Tibial nerve (tissue), 4 donors: ENCODE data around the gene RASL10B. TPM values are rescaled to one million over a fixed set of nuclear protein-coding genes. Genes with fewer than 3 reads are reported as not detected.

ENCODE experiments used
- DNase-seq, 2 donors: peaks; one replicate each; pipeline ENCODE4 v3.0.0-alpha.2; 2019; ENCODE audit warnings: low spot score in 2 of 2
- H3K27ac ChIP-seq, 4 donors: fragments of 200-600 bp; sonication (generic) in 3 of 4; one replicate each; pipeline ENCODE4 v1.5.1; 2017 to 2019; ENCODE audit warnings: mild to moderate bottlenecking in 1 of 4
- H3K27me3 ChIP-seq, 2 donors: fragments of 200-600 bp; sonication (generic) in 1 of 2; one replicate each; pipeline versions ENCODE4 v1.5.1 to v1.6.0; 2017 to 2019
- H3K36me3 ChIP-seq, 3 donors: fragments of 200-600 bp; sonication (generic); one replicate each; pipeline ENCODE4 v1.5.1; 2018 to 2019
- H3K4me1 ChIP-seq, 4 donors: fragments of 200-600 bp; sonication (generic) in 3 of 4; one replicate each; pipeline ENCODE4 v1.5.1; 2017 to 2019
- H3K4me3 ChIP-seq, 4 donors: fragments of 200-600 bp; sonication (generic) in 3 of 4; one replicate each; pipeline ENCODE4 v1.5.1; 2017 to 2019; ENCODE audit warnings: mild to moderate bottlenecking in 1 of 4, moderate library complexity in 1 of 4
- H3K9me3 ChIP-seq, 4 donors: fragments of 200-600 bp; sonication (generic) in 3 of 4; one replicate each; pipeline ENCODE4 v1.5.1; 2017 to 2019
- CTCF ChIP-seq, 5 experiments: fragments of 200-600 bp in 3 of 5; fragments of 450-650 bp in 2 of 5; sonication (generic) in 3 of 5; IDR thresholded peaks; one replicate each; pipeline ENCODE4 v1.5.1; 2016 to 2019; ENCODE audit warnings: antibody characterized with exemption in 5 of 5, mild to moderate bottlenecking in 3 of 5, moderate library complexity in 2 of 5
- EP300 ChIP-seq, 2 donors: sonication (generic); formaldehyde crosslinking; IDR thresholded peaks; one replicate each; pipeline ENCODE4 v1.6.1; 2017; ENCODE audit warnings: antibody characterized with exemption in 2 of 2, mild to moderate bottlenecking in 1 of 2
- POLR2A ChIP-seq, 2 donors: fragments of 450-650 bp; IDR thresholded peaks; one replicate each; pipeline ENCODE4 v1.6.1; 2017; ENCODE audit warnings: antibody characterized with exemption in 2 of 2, mild to moderate bottlenecking in 2 of 2, moderate library complexity in 2 of 2
- WGBS, 2 donors: methylation state at CpG; one replicate each; pipeline ENCODE4 v1.1.5; 2018; 5-methylcytosine and 5-hydroxymethylcytosine counted together
- total RNA-seq, 4 donors: library from RNA; depleted of rRNA; stranded (reverse); fragments of >200 nt; gene quantifications; one replicate each; pipeline ENCODE4 v1.1.0, GENCODE V29; 2016

The RASL10B gene
- 10 to 100 TPM in 3 of 4 donors, 1 to 10 TPM in 1; 8.4 to 25.3 (median 21.9) TPM for total RNA-seq

- peak within 1 kb of the TSS in 2 of 4 donors; percentile 62 to 72 for H3K27ac ChIP-seq
- no peaks in the 10 kb centered on the region for H3K9me3 ChIP-seq
- peak in 1 of 2 donors; percentile 37 for DNase-seq
- peaks cover 0 to 38% (median 15%) of the 10 kb centered on the region in 4 donors for H3K4me1 ChIP-seq
- peak within 1 kb of the TSS; percentile 45 to 82 (median 66) for H3K4me3 ChIP-seq
- TF ChIP-seq CTCF (IDR thresholded peaks at IDR 0.05) (no peak), EP300 (IDR thresholded peaks at IDR 0.05) (peak in 1 of 2 donors; percentile 30), POLR2A (IDR thresholded peaks at IDR 0.05) (no peak)
- 2 to 4% methylated on average over 18 to 29 of the region's 44 CpGs for WGBS, 2 donors
- H3K36me3 ChIP-seq, result peaks cover 0 to 6% (median 0%) of the 10 kb centered on the region in 3 donors
- no peaks in the 10 kb centered on the region for H3K27me3 ChIP-seq
These were observed at the start of gene RASL10B for GRCh38 chr17:35731239-35731916. Gene RASL10B (plus strand): TSS chr17:35731639. CDS start chr17:35735185, 3,546 bp downstream.

GRCh38 chr17:35683591-35683990, 47.8 kb upstream of the RASL10B start:
- H3K27me3 ChIP-seq, result no peaks in the 10 kb centered on the region
- DNase-seq, result no peak
- no peak overlapping the region for H3K4me3 ChIP-seq
- H3K27ac ChIP-seq, result no peak overlapping the region
- no peaks in the 10 kb centered on the region for H3K9me3 ChIP-seq
- peaks cover 0 to 87% (median 0%) of the 10 kb centered on the region in 3 donors for H3K36me3 ChIP-seq
- 70 to 85% methylated on average over 4 of the region's 4 CpGs for WGBS, 2 donors
- no peaks in the 10 kb centered on the region for H3K4me1 ChIP-seq
- TF ChIP-seq POLR2A (IDR thresholded peaks at IDR 0.05), result no peak
- TF ChIP-seq CTCF (IDR thresholded peaks at IDR 0.05), result no peak
- no peak for TF ChIP-seq EP300 (IDR thresholded peaks at IDR 0.05)

GRCh38 chr17:35684055-35684802, 47.2 kb upstream of the RASL10B start:
- Histone ChIP-seq H3K4me1 (no peaks in the 10 kb centered on the region), H3K9me3 (no peaks in the 10 kb centered on the region), H3K27ac (no peak overlapping the region), H3K36me3 (peaks cover 0 to 87% (median 0%) of the 10 kb centered on the region in 3 donors), H3K4me3 (no peak overlapping the region), H3K27me3 (no peaks in the 10 kb centered on the region)
- DNase-seq, result no peak
- 68 to 71% methylated on average over 2 of the region's 2 CpGs for WGBS, 2 donors
- no peak for TF ChIP-seq POLR2A (IDR thresholded peaks at IDR 0.05)
- no peak for TF ChIP-seq EP300 (IDR thresholded peaks at IDR 0.05)
- TF ChIP-seq CTCF (IDR thresholded peaks at IDR 0.05), result no peak

GRCh38 chr17:35692512-35693210, 38.8 kb upstream of the RASL10B start:
- peaks cover 0 to 72% (median 0%) of the 10 kb centered on the region in 3 donors for H3K36me3 ChIP-seq
- no peak for DNase-seq
- no peaks in the 10 kb centered on the region for H3K27me3 ChIP-seq
- no peak overlapping the region for H3K27ac ChIP-seq
- H3K9me3 ChIP-seq, result no peaks in the 10 kb centered on the region
- no peak overlapping the region for H3K4me3 ChIP-seq
- TF ChIP-seq CTCF (IDR thresholded peaks at IDR 0.05) (no peak), POLR2A (IDR thresholded peaks at IDR 0.05) (no peak), EP300 (IDR thresholded peaks at IDR 0.05) (no peak)
- WGBS, 2 donors, result 71 to 78% methylated on average over 7 of the region's 7 CpGs
- peaks cover 0 to 6% (median 0%) of the 10 kb centered on the region in 4 donors for H3K4me1 ChIP-seq
